Measurements from ENCODE around the gene SNX20. TPM values are rescaled to one million over a fixed set of nuclear protein-coding genes. Genes with fewer than 3 reads are reported as not detected.

The SNX20 gene
- total RNA-seq, 1 experiment from 2014 or later = 0.10 TPM

DNA sequence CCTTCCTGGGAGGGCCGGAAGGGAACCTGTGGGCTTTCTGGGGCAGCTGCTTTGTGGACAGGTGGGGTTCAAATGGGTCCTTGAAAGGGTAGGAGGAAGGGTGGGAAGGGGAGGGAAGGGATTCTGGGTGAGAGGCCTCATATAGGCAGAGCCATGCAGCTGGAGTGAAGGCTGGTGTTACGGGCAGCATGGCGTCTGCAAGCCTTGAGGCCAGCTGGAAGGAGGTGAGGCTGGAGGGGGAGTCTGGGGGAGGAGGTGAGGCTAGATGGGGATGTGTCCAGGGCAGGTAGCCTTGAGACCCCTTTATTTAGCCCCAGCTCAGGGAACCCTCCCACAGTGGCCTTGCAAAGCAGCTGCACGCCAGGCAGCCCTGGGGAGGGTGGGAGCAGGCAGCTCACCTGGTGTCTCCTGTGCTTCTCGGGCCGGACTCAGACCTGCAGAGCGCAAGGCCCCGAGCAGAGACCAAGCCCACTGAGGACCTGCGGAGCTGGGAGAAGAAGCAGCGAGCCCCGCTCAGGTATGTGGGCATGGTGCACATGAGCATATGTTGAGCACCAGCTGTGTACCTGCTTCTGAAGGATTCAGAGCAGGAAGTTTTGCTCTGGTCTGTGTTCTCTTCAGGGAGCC, 50.6 kb downstream of the SNX20 start:
- H3K4me1 ChIP-seq (ENCODE audit: control insufficient read depth, insufficient read depth, low read length) = no peaks in the 10 kb centered on the region
- no peak overlapping the region for H3K27ac ChIP-seq (ENCODE audit: low read length)
- no peaks in the 10 kb centered on the region for H3K27me3 ChIP-seq (ENCODE audit: control insufficient read depth, insufficient read depth, low read length)
- ChIA-PET CTCF (no interaction called here), POLR2A (no interaction called here)
- DNase-seq (ENCODE audit: low read depth, low spot score) = no peak
- no peaks in the 10 kb centered on the region for H3K9me3 ChIP-seq (ENCODE audit: control insufficient read depth, insufficient read depth, low read depth, low read length)
- ATAC-seq = no peak
- BruUV-seq (replicated peaks) = no TSS peak
- H3K36me3 ChIP-seq (ENCODE audit: control insufficient read depth, insufficient read depth, low read length) = no peaks in the 10 kb centered on the region
- in situ Hi-C loops (cut with HindIII; ENCODE audit: low pct_unique_long_range_greater_than_20kb, low sequenced_read_pairs) = no loop called here
- intact Hi-C loops (cut with micrococcal nuclease; ENCODE audit: unreplicated experiment) = no loop called here
- no peak overlapping the region for H3K4me3 ChIP-seq (ENCODE audit: low read depth in 2 of 2, low read length in 2 of 2)
- TF ChIP-seq POLR2AphosphoS5 (IDR thresholded peaks at IDR 0.05; ENCODE audit: low read depth, low read length) (no peak), REST (IDR thresholded peaks at IDR 0.05; ENCODE audit: insufficient read depth in 1 of 2, low read depth in 2 of 2, low read length in 1 of 2) (no peak), SIN3A (IDR thresholded peaks at IDR 0.05; ENCODE audit: borderline replicate concordance, insufficient read depth, low read depth, low read length) (no peak), TCF7L2 (IDR thresholded peaks at IDR 0.05; ENCODE audit: low read depth, low read length) (no peak)
- TF ChIP-seq, protein P1, sequence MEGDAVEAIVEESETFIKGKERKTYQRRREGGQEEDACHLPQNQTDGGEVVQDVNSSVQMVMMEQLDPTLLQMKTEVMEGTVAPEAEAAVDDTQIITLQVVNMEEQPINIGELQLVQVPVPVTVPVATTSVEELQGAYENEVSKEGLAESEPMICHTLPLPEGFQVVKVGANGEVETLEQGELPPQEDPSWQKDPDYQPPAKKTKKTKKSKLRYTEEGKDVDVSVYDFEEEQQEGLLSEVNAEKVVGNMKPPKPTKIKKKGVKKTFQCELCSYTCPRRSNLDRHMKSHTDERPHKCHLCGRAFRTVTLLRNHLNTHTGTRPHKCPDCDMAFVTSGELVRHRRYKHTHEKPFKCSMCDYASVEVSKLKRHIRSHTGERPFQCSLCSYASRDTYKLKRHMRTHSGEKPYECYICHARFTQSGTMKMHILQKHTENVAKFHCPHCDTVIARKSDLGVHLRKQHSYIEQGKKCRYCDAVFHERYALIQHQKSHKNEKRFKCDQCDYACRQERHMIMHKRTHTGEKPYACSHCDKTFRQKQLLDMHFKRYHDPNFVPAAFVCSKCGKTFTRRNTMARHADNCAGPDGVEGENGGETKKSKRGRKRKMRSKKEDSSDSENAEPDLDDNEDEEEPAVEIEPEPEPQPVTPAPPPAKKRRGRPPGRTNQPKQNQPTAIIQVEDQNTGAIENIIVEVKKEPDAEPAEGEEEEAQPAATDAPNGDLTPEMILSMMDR (IDR thresholded peaks at IDR 0.05) = no peak

- ChIA-PET POLR2A (interaction anchor here (0.6 kb wide), 1 partner anchor 8 kb away, joined by 3 read pairs; no protein-coding TSS in a partner anchor), CTCF (no interaction called here)
- Histone ChIP-seq H3K27ac (ENCODE audit: low read length) (no peak overlapping the region), H3K4me1 (ENCODE audit: control insufficient read depth, insufficient read depth, low read length) (no peaks in the 10 kb centered on the region), H3K36me3 (ENCODE audit: control insufficient read depth, insufficient read depth, low read length) (no peaks in the 10 kb centered on the region), H3K4me3 (ENCODE audit: low read depth in 2 of 2, low read length in 2 of 2) (no peak overlapping the region), H3K27me3 (ENCODE audit: control insufficient read depth, insufficient read depth, low read length) (no peaks in the 10 kb centered on the region), H3K9me3 (ENCODE audit: control insufficient read depth, insufficient read depth, low read depth, low read length) (no peaks in the 10 kb centered on the region)
- ATAC-seq (no peak), DNase-seq (ENCODE audit: low read depth, low spot score) (no peak)
- no TSS peak for BruUV-seq (replicated peaks)
- in situ Hi-C loops (cut with HindIII; ENCODE audit: low pct_unique_long_range_greater_than_20kb, low sequenced_read_pairs) (no loop called here), intact Hi-C loops (cut with micrococcal nuclease; ENCODE audit: unreplicated experiment) (no loop called here)
- TF ChIP-seq TCF7L2 (IDR thresholded peaks at IDR 0.05; ENCODE audit: low read depth, low read length) (no peak), POLR2AphosphoS5 (IDR thresholded peaks at IDR 0.05; ENCODE audit: low read depth, low read length) (no peak), REST (IDR thresholded peaks at IDR 0.05; ENCODE audit: insufficient read depth in 1 of 2, low read depth in 2 of 2, low read length in 1 of 2) (no peak), SIN3A (IDR thresholded peaks at IDR 0.05; ENCODE audit: borderline replicate concordance, insufficient read depth, low read depth, low read length) (no peak)
- TF ChIP-seq, protein P1 (IDR thresholded peaks at IDR 0.05) = no peak
Observed at GRCh38 chr16:50629334-50629733, 51.8 kb downstream of the SNX20 start.
